Measurements from ENCODE around the gene NLRP3.

The NLRP3 gene

DNA sequence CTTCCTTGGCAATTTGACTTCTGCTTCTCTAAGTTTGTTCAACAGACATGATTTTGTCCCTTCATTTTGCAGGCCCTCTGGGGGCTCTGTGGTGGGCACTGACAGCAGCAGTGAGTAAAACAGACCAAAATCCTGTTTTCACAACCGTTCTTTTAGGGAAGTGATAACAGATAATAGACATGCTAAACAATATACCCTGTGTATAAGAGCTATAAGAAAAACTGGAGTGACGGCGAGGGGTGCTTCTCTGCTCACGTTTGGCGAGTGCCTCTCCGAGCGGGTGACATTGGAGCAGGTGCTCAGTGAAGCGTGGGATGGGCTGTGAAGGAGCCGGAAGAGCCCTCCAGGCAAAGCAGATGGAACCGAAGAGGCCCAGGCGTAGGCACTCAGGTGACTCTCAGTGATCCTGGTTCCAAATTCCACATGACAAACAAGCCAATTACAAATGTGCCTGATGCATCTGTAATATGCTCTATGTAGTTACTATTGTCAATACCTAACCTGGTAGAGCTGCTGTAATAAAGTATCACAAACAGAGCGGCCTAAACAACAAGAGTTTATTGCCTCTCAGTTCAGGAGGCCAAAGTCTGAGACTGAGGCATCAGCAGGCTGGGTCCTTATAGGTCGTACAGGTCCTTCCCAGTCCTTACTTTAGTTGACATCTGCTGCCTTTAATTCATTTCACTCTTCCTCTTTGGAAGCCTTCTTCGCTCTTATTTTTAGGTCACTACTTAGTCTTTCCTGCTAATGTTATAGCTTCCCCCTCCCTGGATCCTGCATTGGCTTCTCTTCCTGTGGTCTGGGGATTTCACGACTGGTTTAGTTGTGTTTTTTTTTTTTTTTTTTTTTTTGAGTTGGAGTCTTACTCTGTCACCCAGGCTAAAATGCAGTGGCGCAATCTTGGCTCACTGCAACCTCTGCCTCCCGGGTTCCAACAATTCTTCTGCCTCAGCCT, 21.9 kb downstream of the NLRP3 start:
- DNase-seq (ENCODE audit: low read depth) = no peak

DNA sequence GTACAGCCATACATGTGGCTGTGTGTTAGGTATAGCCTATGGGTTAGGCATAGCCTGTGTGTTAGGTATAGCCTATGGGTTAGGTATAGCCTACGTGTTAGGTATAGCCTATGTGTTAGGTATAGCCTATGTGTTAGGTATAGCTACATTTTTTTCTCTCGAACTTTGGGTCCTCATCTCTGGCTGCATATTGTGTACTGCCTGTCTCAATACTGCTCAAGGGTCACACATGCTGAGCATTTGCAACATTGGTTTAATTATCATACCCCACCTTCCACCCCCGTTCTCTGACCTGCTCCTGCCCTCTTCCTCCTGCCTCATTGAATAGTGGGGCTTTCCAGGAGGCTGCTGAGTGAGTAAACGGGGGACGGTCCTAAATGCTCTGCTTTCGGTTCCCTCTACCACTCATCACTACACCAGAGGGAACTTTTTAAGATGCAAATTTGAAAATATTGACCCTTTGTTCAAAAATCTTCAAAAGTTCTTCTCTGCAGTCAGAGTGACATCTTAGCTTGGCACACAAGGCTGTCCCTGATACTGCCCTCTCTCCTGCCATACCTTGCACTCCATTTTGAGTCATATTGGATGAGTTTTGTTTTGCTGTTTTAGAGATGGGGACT, 24.1 kb downstream of the NLRP3 start:
- DNase-seq (ENCODE audit: low read depth) = no peak

DNA sequence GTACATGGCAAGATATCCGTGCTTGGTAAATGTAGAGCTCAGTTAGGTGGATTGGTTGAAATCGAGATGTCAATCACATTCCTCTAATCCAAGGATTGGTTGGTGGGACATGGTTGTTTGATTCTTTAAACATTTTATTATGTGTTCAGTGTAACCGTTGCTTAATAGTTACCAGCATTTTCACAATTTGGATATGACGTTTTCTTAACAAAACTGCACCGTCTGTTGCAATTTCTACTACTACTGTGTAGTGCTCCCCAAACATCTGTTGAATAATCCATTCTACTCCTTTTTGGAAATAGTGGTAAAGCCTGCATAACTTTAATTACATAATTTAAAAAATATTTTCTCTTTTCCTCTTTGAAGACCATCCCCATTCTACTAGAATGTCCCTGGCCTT, 25.6 kb downstream of the NLRP3 start:
- DNase-seq (ENCODE audit: low read depth) = no peak

DNA sequence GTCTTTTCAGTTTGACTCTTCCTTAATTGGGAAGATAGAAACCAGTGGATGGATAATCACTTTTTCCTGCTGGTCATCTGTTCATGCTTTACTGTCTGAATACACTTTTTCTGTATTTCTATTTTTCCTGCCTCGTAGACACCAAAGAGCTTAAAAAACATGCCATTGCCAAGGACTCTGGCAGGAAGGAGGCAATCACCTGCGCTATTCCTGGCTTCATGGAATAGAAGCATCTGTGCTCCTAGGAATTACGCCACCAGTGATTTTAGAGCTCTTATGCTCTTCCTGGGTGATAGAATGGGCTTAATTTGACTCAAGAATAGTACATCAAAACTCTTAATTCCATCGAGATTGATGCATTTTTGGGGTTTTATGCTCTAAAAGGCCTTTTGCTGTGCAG, 26.2 kb downstream of the NLRP3 start:
- DNase-seq (ENCODE audit: low read depth) = no peak

DNA sequence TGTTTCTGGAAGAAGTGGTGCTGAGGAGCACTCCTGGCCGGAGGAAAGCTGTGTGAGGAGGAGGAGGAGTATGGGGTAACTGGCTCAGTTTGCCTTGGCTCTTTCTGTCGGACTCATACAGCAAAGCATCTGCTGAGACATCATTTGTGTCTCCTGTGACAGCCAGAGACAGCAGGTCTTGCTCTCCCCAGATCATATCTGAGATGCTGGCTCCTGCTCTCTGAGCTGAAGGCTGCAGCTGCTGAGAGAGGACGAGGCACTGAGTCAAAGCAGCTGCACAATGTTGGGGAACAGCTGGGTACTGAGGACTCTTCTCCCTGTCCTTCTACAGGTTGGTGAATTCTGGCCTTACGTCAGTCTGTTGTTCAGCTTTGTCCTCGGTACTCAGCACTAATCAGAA, 27.7 kb downstream of the NLRP3 start:
- DNase-seq (ENCODE audit: low read depth) = no peak

DNA sequence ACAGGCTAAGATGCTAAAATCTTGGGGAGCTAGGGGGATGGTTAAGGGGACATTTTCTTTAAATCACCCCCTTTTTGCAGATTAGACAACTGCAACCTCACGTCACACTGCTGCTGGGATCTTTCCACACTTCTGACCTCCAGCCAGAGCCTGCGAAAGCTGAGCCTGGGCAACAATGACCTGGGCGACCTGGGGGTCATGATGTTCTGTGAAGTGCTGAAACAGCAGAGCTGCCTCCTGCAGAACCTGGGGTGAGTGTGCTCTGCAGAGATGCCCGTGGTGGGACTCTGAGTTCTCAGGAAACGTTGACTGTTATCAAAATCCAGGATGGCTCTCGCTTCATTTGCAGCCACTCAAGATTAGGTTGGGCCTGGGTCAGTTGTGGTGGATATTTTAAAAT, 28.6 kb downstream of the NLRP3 start:
- DNase-seq (ENCODE audit: low read depth) = no peak

DNA sequence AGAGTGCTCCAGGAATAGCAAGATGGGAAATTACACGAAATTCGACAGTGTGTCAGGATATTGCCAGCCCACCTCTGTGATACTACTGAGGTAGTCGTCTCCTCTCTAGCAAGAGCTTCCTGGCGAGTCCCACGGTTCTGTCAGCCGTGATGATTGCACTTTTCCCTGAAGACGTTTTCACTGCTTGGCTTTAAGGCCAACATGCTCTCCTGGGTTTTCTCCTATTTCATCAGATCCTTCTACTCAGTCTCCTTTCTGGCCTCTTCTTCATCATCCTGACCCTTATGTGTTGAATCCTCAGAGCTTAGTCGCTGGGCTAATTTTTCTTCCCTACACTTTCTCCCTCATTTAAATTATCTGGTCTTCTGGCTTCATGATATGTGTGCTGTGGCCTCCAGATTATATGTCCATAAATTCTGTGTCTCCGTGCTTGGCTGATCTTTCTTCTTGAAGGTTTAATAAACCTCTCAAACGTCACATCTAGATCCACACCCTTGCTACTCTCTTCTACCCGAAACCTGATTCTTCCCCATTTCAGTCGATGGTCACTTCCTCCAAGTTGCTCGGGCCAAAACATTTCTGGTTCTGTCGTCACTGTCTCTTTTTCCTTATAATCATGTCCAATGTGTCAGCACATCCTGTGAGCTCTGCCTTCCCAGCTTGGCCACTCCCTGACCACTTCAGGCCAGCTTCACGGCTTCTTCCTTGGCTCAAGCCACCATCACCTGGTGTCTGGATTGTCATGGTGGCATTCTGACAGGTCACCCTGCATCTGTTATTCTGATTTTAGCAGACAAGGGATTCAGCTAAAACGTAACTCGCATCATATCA, 29.8 kb downstream of the NLRP3 start:
- DNase-seq (ENCODE audit: low read depth) = no peak

DNA sequence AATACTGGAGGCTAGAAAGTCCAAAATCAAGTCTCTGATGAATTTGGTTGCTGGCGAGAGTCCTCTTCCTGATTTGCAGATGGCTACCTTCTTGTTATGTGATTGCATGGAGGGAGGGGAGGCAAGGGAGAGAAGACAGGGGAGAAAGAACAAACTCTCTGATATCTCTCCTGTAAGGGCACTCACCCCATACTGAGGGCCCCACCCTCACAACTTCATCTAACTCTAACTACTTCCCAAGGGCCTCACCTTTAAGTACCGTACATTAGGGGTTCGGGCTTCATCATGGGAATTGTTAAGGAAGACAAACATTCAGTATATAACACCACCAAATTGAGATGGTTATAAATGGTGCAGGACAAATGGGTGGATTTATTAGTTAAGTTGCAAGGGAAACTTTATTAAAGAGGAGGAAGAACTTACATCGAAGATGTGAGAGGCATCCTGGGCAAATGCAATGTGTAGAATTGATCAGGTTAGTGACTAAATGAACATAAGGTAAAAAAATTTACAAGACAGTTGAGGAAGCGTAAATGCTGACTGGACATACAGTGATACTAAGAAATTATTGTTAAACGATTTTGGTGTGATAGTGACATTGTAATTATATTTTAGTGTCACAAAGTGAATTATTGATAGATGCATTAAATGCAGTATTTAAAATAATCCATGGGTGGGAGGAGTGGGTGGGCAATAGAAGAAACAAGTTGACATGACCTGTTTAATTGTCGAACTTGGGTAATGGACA, 31.4 kb downstream of the NLRP3 start:
- DNase-seq (ENCODE audit: low read depth) = no peak

DNA sequence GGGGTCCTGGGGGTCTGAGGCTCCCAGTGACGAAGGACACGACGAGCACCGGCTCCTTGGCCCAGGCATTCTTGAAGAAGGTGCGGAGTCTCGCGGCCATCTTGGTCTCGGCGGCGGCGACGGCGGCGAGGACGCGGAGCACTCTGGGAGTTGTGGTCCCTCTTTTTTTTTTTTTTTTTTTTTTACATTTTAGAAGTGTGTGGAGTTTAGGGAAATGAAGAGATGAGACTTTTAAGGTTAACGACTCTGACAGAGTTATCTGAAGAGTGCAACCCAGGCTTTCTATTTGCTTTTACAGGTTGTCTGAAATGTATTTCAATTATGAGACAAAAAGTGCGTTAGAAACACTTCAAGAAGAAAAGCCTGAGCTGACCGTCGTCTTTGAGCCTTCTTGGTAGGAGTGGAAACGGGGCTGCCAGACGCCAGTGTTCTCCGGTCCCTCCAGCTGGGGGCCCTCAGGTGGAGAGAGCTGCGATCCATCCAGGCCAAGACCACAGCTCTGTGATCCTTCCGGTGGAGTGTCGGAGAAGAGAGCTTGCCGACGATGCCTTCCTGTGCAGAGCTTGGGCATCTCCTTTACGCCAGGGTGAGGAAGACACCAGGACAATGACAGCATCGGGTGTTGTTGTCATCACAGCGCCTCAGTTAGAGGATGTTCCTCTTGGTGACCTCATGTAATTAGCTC, 32.3 kb downstream of the NLRP3 start:
- DNase-seq (ENCODE audit: low read depth) = peak; percentile 62

DNA sequence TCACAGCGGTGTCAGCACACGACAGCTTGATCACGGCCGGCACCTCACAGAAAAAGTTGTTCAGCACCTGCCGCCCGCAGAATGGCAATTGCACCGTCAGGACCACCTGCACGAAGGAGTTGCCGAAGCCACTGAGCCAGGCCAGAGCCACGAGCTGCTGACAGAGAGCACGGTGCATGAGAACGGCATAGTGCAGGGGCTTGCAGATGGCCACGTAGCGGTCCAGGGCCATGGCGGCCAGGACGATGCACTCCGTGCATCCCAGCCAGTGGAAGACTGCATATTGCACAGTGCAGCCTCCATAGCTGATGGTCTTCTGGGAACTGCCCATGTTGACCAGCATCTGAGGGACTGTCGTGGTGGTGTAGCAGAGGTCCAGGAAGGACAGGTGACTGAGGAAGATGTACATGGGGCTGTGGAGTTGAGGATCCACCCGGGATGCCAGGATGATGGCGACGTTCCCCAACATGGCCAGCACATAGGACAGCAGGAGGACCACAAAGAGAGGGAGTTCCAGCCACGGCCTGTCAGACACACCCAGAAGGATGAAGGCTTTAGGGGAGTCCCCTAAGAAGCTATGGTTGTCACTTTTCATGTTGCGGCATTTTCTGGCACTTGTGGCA, 35.5 kb downstream of the NLRP3 start:
- DNase-seq (ENCODE audit: low read depth) = no peak

DNA sequence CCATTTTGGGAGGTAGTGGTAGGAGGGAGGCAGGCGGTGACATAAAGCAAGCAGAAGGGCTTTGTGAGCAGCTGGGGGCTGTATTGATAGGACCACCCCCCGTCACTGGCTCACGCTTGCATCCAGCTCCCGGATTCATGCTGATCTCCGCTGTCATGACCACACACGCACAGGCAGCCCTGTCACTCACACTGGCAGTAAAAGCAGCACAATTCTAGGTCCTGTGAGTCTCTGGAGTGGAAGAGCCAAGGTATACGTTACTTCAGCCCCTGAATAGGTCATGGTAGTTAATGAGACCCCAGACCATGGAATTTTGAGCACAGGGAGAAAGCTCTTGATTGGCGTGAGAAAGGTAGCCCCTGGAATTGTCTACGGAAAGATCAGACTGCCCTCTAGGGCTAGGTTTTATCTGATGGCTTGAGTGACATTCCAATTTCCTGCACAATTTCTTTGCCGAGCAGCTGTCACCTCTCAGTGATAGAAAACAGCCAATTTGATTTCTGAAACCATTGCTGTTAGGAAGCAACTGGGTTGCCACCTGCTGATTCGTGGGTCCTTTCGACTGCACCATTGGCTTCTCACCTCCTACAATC, 36.6 kb downstream of the NLRP3 start:
- no peak for DNase-seq (ENCODE audit: low read depth)

DNA sequence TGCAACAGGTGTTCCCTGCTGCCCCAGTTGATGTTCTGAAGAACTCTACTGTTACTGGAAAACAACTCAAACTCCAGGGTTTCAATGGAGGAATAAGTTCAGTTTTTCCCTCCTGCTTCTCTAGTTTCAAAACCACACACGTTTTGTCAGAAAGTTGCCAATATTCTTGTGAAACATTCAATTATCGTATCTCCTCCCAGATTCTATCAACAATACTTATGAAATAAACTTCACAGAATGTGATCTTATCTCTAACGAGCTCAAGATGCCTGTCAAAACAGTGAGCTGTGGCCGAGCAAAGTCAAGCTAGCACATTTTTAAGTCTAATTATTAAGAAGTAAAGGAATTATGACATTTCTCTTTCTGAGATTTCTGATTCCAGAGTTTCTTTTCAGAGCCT, 37.3 kb downstream of the NLRP3 start:
- peak; percentile 8 for DNase-seq (ENCODE audit: low read depth)

DNA sequence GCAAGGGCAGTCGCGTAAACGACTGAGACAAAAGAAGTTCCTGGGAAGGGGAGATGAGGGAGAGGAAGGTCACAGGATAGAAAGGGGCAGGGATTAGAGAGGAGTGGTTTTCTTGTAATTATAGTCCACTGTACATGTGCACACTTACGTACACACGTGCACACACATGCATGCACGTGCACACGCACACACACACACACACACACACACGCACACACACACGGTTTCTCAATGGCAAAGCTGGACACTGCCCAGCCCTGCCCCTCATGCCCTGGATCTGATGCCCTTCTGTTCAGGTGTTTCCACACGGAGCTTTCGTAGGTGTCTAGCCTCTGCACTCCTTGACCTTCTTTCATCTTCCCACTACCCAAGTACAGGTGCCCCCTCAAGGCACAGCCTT, 38.0 kb downstream of the NLRP3 start:
- no peak for DNase-seq (ENCODE audit: low read depth)

DNA sequence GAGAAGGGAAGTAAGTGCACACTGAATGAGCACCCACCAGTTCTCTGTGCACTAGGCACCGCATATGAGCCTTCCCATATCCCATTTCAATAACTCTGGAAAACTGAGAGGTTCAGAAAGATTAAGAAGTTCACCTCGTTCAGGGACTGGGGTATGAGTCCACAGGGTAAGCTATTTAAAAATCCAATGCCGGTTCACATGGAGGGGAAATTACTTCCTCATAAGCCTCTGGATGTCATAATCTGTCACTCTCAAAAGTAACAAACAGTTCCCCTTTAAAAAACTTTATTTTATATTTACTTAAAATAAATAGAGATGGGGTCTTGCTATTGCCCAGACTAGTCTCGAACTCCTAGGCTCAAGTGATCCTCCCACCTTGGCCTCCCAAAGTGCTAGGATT, 40.0 kb downstream of the NLRP3 start:
- DNase-seq (ENCODE audit: low read depth) = no peak

DNA sequence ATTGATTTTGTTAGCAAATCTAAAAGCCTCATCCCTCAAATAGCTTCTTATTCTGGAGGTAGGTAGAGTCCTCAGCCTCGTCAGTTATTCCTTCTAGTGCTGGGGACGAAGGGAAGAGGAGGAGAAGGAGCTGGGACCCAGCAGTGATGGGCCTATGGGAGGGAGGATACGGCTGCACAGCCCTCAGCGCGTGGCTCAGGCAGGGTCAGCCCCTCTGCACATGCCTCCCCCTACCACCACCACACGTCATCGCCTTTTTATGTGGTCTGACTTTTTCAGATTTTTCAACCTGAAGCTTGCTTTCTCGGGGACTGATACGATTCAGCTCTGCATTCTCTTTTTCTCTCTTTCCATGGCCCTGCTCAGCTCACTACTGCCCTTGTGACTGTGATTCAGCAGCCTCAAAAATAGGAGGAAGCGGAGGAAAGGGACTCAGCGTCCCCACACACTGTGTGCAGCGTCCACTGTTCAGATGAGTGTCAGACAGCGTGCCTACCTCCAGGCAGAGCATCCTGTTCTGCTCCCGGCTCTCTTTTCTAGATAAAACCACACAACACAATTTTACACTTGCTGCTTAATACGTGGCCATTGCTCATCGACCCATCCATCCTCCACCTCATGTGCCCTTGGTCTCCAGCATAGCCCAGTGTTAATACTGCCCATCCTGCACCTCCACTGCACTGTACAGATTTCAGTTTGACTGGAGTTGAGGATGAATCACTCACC, 41.1 kb downstream of the NLRP3 start:
- no peak for DNase-seq (ENCODE audit: low read depth)

DNA sequence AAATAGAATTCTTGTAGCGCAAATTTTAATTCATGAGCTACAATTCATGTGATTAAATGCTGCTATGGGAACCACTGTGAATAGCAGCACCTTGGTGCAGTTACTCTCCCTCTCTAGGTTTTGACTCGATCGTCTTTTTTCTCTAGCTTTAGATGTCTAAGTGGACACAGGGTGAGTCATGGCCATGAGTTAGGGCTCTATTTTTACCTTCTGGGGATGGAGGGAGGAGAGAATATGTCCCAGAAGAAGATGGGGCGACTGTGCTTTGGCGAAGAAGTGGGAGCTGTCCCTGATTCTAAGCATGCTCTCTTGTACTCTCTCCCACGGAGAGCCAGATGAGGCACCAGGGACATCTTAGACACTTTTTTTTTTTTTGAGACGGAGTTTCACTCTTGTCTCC, 43.5 kb downstream of the NLRP3 start:
- no peak for DNase-seq (ENCODE audit: low read depth)

DNA sequence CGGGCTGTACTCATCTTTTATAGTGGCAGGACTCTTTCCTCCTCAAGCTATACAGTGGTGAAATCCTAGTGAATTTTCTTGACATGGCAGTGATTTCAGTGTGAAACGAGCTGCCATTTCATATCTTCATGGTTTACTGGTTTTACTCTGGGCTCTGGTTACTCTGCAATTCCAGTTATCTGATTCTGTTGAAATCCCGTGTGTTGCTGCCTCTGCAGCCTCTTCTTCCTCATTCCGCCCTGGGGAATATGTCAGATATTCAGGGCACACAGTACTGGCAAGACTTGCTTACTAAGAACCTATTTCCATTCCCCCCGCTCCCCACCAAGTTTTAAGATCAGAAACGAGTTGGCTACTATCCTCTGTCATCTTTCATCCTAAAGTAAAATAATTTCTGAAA, 49.8 kb downstream of the NLRP3 start:
- peak; percentile 11 for DNase-seq (ENCODE audit: low read depth)

DNA sequence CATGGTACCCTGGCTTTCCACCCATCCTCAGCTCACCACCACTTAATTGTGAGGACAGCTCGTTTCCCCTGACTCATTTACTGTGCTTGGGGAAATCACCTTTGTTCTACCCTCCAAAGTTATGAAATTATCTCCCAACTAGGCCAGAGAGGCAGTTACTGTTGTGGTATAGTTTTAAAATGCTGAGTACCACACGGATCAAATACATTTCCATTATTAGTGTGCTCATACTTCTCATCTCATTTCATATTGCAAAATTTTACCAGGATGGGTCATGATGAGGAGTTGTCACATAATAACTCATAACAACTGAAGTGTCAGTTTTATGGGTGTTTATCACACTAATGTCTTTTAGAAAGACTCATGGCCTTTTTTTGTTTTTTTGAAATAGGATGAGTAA, 51.2 kb downstream of the NLRP3 start:
- DNase-seq (ENCODE audit: low read depth) = no peak

DNA sequence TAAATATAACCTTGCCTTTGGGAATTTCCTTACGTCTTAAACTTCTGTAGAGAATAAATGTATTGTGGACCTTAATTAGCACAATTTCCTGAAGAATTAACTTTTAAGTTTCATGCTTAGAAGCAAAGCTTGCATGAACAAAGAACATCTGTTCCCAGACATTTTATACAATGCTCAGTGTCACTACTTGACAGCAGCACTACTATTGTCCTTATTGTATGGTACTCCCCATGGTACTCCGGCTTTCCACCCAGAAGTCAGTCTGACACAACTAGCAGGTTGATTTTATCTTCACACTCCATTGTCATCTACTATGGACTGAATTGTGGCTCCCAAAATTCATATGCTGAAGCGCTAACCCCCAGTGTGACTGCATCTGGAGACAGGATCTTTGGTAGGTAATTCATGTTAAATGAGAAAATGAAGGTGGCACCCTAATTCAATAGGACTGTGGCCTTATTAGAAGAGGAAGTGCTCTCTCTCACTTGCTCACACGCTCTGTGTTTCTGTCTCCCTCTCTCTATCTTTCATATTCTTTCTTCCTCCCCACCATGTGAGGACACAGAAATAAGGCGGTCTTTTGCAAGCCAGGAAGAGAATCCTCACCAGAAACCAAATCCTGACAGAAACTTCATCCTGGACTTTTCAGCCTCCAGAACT, 52.6 kb downstream of the NLRP3 start:
- DNase-seq (ENCODE audit: low read depth) = no peak

Measured in amniotic epithelial cell (primary cell).